Lower lobe of right lung (tissue), 2 donors: ENCODE data around the gene CRYBB3. TPM values are rescaled to one million over a fixed set of nuclear protein-coding genes. Genes with fewer than 3 reads are reported as not detected.
"Not testable (repeated sequence)": the region's sequence is repeated elsewhere in the genome, so short reads cannot be mapped to it uniquely, and the experiment has no call there.

Experiments used
- ATAC-seq, 2 donors: fragments of 200-7000 bp; cut with Tn5 transposase; one replicate each; pipeline ENCODE4 v1.9.1; 2020 to 2022; ENCODE audit warnings: mild to moderate bottlenecking in 2 of 2, moderate library complexity in 2 of 2
- DNase-seq: peaks from one replicate; pipeline ENCODE4 v3.0.0-alpha.2; 2020
- H3K27ac ChIP-seq: fragments of 200-600 bp; one replicate; pipeline ENCODE4 v1.8.0; 2022
- H3K27me3 ChIP-seq: fragments of 200-600 bp; one replicate; pipeline ENCODE4 v1.8.0; 2022; ENCODE audit warnings: low read depth
- H3K36me3 ChIP-seq: fragments of 200-600 bp; one replicate; pipeline ENCODE4 v1.8.0; 2022; ENCODE audit warnings: mild to moderate bottlenecking
- H3K4me1 ChIP-seq: fragments of 200-600 bp; one replicate; pipeline ENCODE4 v1.8.0; 2022
- H3K4me3 ChIP-seq: fragments of 200-600 bp; one replicate; pipeline ENCODE4 v1.8.0; 2022; ENCODE audit warnings: mild to moderate bottlenecking
- H3K9me3 ChIP-seq: fragments of 200-600 bp; one replicate; pipeline ENCODE4 v1.8.0; 2022
- CTCF ChIP-seq: fragments of 200-600 bp; IDR thresholded peaks from one replicate; pipeline ENCODE4 v1.8.0; 2022; ENCODE audit warnings: antibody characterized with exemption, mild to moderate bottlenecking
- intact Hi-C: fragments of 100-400 bp; cut with DNase I; formaldehyde crosslinking; loops from one replicate; pipeline ENCODE4 v1.11.0; 2022
- total RNA-seq: library from RNA; stranded (reverse); fragmentation: NEBNext Ultra II Directional; extraction: Animal tissue kit (Norgen Biotek cat#: 25700); gene quantifications from one replicate; pipeline ENCODE4 v1.2.1, GENCODE V29; 2021
- donor health status: DM: no; HTN: yes; CAD: no; lungs with severe emphysema.

Gene CRYBB3
- total RNA-seq, 1 donor from 2014 or later: 0.74 TPM

DNA sequence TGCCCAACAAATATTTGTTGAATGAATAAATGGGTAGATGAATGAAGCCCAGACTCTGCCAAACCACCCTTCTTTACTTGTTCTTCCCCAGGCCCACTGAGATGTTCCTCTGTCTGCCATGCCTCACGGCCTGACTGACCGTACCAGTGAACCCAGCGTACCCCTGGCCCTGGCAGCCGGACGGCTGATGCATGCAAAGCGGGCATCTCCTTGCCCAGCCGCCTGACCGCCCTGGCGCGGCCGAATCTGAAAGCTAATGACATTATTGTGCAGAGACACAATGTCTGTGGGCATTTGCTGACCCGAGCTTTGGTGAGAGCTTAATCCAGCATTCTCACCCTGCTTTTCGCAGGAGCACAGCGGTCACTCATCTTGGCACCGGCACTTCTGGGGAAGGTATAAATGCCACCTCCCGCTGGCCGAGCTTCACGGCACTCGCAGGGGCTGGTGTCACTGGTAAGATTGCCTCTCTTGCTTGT is 19.6 kb downstream of the CRYBB3 start, which contains the start of gene CRYBB2:
Gene CRYBB2 (plus strand): TSS at position 429 of the 479 bp plus-strand sequence. CDS start 1,791 bp downstream, outside the sequence.
- no peak for DNase-seq
- Histone ChIP-seq H3K4me3 (no peak within 1 kb of the TSS), H3K27me3 (peaks cover 11% of the 10 kb centered on the region), H3K27ac (no peak within 1 kb of the TSS), H3K4me1 (no peaks in the 10 kb centered on the region), H3K36me3 (no peaks in the 10 kb centered on the region), H3K9me3 (no peaks in the 10 kb centered on the region)
- intact Hi-C loops: no loop called here
- no peak for TF ChIP-seq CTCF
- no peak for ATAC-seq

- Histone ChIP-seq H3K36me3 (no peaks in the 10 kb centered on the region), H3K9me3 (no peaks in the 10 kb centered on the region), H3K27ac (no peak overlapping the region), H3K27me3 (peaks cover 11% of the 10 kb centered on the region), H3K4me3 (no peak overlapping the region), H3K4me1 (no peaks in the 10 kb centered on the region)
- intact Hi-C loops: no loop called here
- TF ChIP-seq CTCF: no peak
- ATAC-seq (no peak), DNase-seq (no peak)
Measured at GRCh38 chr22:25219948-25220442, 20.3 kb downstream of the CRYBB3 start.

- no peak for ATAC-seq
Measured at GRCh38 chr22:25221790-25222189, 22.1 kb downstream of the CRYBB3 start.

GRCh38 chr22:25223269-25223850 is 23.7 kb downstream of the CRYBB3 start:
- DNase-seq: no peak

More at GRCh38 chr22:25221790-25222189, 22.1 kb downstream of the CRYBB3 start:
- Histone ChIP-seq H3K36me3 (no peaks in the 10 kb centered on the region), H3K4me3 (no peak overlapping the region), H3K9me3 (no peaks in the 10 kb centered on the region), H3K4me1 (no peaks in the 10 kb centered on the region), H3K27ac (no peak overlapping the region), H3K27me3 (peaks cover 11% of the 10 kb centered on the region)
- DNase-seq: no peak
- intact Hi-C loops: no loop called here
- no peak for TF ChIP-seq CTCF

GRCh38 chr22:25228822-25229221 is 29.2 kb downstream of the CRYBB3 start:
- intact Hi-C loops: no loop called here
- H3K27ac ChIP-seq: no peak overlapping the region
- H3K27me3 ChIP-seq: peaks cover 9% of the 10 kb centered on the region
- no peaks in the 10 kb centered on the region for H3K36me3 ChIP-seq
- no peak for TF ChIP-seq CTCF
- no peak for DNase-seq
- H3K4me3 ChIP-seq: no peak overlapping the region
- no peaks in the 10 kb centered on the region for H3K4me1 ChIP-seq
- no peaks in the 10 kb centered on the region for H3K9me3 ChIP-seq
- no peak for ATAC-seq

More at GRCh38 chr22:25223269-25223850, 23.7 kb downstream of the CRYBB3 start:
- H3K9me3 ChIP-seq: no peaks in the 10 kb centered on the region
- H3K27ac ChIP-seq: no peak overlapping the region
- no peak for TF ChIP-seq CTCF
- peaks cover 11% of the 10 kb centered on the region for H3K27me3 ChIP-seq
- H3K36me3 ChIP-seq: no peaks in the 10 kb centered on the region
- intact Hi-C loops: no loop called here
- H3K4me1 ChIP-seq: no peaks in the 10 kb centered on the region
- ATAC-seq: no peak
- H3K4me3 ChIP-seq: no peak overlapping the region

DNA sequence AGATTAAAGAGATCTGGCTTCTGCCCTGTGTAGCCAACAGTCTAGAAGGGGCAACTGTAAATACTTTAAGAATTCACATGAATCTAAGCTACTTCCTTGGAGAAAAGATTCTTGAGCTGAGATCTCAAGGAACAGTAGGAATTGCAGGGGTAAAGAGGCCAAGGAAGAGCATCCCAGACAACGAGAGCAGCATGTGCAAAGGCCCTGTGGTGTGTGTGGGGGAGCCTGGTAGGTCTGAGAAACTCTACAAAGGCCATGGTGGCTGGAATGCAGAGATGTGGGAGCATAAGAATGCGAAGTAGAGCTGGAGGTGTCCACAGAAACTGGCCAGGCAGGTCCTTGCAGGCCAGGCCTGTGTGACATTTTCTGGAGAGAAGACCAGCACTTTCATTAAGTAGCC is 31.1 kb downstream of the CRYBB3 start:
- H3K4me3 ChIP-seq, H3K9me3 ChIP-seq, ATAC-seq, H3K27ac ChIP-seq, intact Hi-C loops, DNase-seq, H3K36me3 ChIP-seq, H3K4me1 ChIP-seq: not testable (repeated sequence)
- peaks cover 20% of the 10 kb centered on the region for H3K27me3 ChIP-seq
